Gastrocnemius medialis (tissue), 4 donors: ENCODE results near the gene SORT1.

Source experiments
- CTCF ChIP-seq, 5 experiments: fragments of 450-650 bp in 3 of 5; fragments of 200-600 bp in 2 of 5; sonication (generic) in 2 of 5; IDR thresholded peaks in 4 of 5; conservative IDR thresholded peaks in 1 of 5; 1 replicate in 4 of 5; 2 replicates in 1 of 5; pipeline ENCODE4 v1.5.1; 2016 to 2019; ENCODE audit warnings: antibody characterized with exemption in 5 of 5, mild to moderate bottlenecking in 3 of 5, moderate library complexity in 3 of 5
- POLR2A ChIP-seq, 2 donors: fragments of 450-650 bp; IDR thresholded peaks; one replicate each; pipeline ENCODE4 v1.6.1; 2017; ENCODE audit warnings: antibody characterized with exemption in 2 of 2, mild to moderate bottlenecking in 2 of 2, moderate library complexity in 2 of 2

- TF ChIP-seq CTCF (IDR thresholded peaks at IDR 0.05 in 4 of 5, conservative IDR thresholded peaks at IDR 0.05 in 1 of 5) (no peak), POLR2A (IDR thresholded peaks at IDR 0.05) (no peak)
Measured at GRCh38 chr1:109443476-109443875, 45.8 kb upstream of the SORT1 start.
